Activated naive CD8-positive, alpha-beta T cell treated with anti-CD3 and anti-CD28 coated beads, Interleukin-2, amount 50 U/mL, for 24 hours (primary cell): ENCODE measurements around the gene LINC01488.
A peak's percentile ranks its signal among the peaks of the same experiment; 100 is the strongest.

Experiments used
- ATAC-seq: fragments of 150-1000 bp; cut with Tn5 transposase; one replicate; pipeline ENCODE4 v1.10.0; 2021
- DNase-seq: peaks from one replicate; pipeline ENCODE4 v3.0.0; 2021
- H3K27ac Mint-ChIP-seq: one replicate; pipeline ENCODE4 v1.8.0; 2021; ENCODE audit warnings: mild to moderate bottlenecking, mixed read lengths
- H3K27me3 Mint-ChIP-seq: one replicate; pipeline ENCODE4 v1.8.0; 2021; ENCODE audit warnings: mixed read lengths
- H3K36me3 Mint-ChIP-seq: one replicate; pipeline ENCODE4 v1.8.0; 2021; ENCODE audit warnings: low read depth, mixed read lengths
- H3K4me1 Mint-ChIP-seq: one replicate; pipeline ENCODE4 v1.8.0; 2021; ENCODE audit warnings: mixed read lengths
- H3K4me3 Mint-ChIP-seq: one replicate; pipeline ENCODE4 v1.8.0; 2021; ENCODE audit warnings: mild to moderate bottlenecking, moderate library complexity, mixed read lengths
- H3K9me3 Mint-ChIP-seq: one replicate; pipeline ENCODE4 v1.8.0; 2021; ENCODE audit warnings: mixed read lengths

Gene LINC01488

DNA sequence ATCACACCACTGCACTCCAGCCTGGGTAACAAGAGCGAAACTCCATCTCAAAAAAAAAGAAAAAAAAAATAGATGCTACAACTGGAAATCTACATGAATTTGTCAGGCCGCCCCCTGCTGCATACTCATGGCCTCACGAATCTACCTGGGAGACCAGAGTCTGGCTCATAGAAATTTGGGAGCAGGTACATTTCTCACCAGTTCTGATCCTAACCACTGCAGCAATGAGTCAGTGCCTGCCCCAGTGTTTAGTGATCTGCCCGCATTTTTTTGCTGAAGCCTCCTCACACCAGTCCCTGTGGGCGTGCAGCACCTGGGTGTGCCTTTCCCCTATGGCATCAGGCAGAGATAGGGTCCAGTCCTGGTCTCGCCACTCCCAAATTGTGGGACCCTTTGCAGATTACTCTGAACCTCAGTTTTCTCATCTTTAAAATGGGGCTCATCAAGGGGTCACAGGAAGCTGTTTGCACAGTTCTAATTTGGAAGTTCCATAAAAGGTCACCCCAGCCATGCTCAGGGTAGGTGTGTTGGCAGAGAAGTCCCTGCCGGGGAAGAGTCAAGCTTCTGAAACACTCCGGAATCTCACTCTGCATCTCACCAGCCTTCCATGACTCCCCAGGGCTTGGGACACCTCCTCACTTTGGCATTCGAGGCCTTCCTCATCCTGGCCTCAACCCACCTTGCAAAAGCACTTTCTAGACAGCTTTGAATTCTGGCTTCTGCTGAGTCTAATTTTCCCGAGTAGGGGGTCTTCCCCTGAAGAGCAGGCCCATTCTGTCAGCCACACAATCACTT, 39.3 kb upstream of the LINC01488 start:
- Mint-ChIP-seq H3K27me3 (peaks cover 29% of the 10 kb centered on the region), H3K27ac (no peak overlapping the region), H3K36me3 (no peaks in the 10 kb centered on the region), H3K4me3 (no peak overlapping the region), H3K4me1 (peaks cover 22% of the 10 kb centered on the region), H3K9me3 (no peaks in the 10 kb centered on the region)
- DNase-seq, result no peak
- ATAC-seq, result no peak

GRCh38 chr11:69442807-69443137, 38.7 kb upstream of the LINC01488 start:
- Mint-ChIP-seq H3K27me3 (peaks cover 24% of the 10 kb centered on the region), H3K4me3 (peak overlapping the region; percentile 32), H3K36me3 (no peaks in the 10 kb centered on the region), H3K27ac (no peak overlapping the region), H3K4me1 (peaks cover 22% of the 10 kb centered on the region), H3K9me3 (no peaks in the 10 kb centered on the region)
- DNase-seq (no peak), ATAC-seq (no peak)

GRCh38 chr11:69443138-69443967, 38.1 kb upstream of the LINC01488 start:
- Mint-ChIP-seq H3K27me3 (peaks cover 25% of the 10 kb centered on the region), H3K27ac (no peak overlapping the region), H3K4me1 (peaks cover 22% of the 10 kb centered on the region), H3K36me3 (no peaks in the 10 kb centered on the region), H3K4me3 (peak overlapping the region; percentile 54), H3K9me3 (no peaks in the 10 kb centered on the region)
- ATAC-seq, result peak; percentile 86
- DNase-seq, result peak; percentile 84

DNA sequence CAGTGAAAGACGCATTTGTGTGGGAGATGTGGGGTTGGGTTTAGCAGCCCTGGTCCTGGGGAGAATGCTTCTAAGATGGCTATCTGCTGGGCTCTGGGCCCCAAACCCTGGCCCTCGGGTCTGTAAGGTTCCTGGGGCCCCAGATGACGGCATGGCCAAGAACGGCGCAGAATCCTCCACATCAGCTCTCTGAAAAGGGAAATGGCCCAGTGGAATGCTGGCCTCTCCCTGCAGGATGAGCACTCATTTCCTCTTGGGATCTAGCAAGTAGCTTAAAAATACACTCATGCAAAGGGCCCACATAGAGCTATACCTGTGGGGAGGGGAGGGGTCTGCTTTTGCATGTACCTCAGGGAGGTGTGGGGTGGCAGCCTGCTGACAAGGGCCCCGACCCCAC, 37.5 kb upstream of the LINC01488 start:
- Mint-ChIP-seq H3K36me3 (no peaks in the 10 kb centered on the region), H3K4me1 (peaks cover 22% of the 10 kb centered on the region), H3K4me3 (peak overlapping the region; percentile 54), H3K27ac (no peak overlapping the region), H3K27me3 (peaks cover 25% of the 10 kb centered on the region), H3K9me3 (no peaks in the 10 kb centered on the region)
- DNase-seq, result no peak
- no peak for ATAC-seq

DNA sequence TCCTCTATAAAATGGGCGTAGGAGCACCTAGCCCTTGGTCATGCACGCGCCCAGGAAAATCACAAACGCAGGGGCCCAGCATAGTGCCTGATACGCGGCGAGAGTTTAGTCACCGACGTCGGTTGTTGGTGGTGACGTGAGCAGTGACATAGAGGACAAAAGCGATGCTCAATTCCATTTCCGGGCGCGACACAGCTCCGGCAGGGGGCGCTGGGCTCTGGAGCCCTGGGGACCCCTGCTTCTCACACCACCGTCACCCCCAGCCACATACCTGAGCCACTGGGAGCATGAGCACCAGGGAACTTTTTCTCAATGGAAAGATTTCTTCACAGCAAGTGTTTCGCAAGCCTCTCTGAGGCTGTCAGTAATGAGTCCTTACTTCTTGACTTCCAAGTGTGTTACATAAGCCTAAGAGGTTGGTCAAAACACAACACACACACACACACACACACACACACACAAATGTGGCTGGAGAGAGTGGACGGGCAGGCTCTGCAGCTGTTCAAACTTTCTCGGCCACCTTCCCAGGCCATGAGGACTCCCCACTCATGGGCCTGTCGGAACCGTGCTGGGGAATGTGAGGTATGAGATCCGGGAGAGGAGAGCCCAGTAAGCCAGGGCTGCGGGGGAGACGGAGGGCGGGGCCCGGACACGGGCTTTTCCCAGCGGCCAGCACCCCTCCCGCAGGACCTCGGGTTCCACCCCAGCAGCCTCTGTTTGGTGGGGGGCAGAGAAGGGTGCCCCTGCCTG, 36.9 kb upstream of the LINC01488 start:
- DNase-seq (peak; percentile 17), ATAC-seq (no peak)
- Mint-ChIP-seq H3K36me3 (no peaks in the 10 kb centered on the region), H3K4me1 (peaks cover 22% of the 10 kb centered on the region), H3K4me3 (no peak overlapping the region), H3K9me3 (no peaks in the 10 kb centered on the region), H3K27ac (no peak overlapping the region), H3K27me3 (peaks cover 27% of the 10 kb centered on the region)

DNA sequence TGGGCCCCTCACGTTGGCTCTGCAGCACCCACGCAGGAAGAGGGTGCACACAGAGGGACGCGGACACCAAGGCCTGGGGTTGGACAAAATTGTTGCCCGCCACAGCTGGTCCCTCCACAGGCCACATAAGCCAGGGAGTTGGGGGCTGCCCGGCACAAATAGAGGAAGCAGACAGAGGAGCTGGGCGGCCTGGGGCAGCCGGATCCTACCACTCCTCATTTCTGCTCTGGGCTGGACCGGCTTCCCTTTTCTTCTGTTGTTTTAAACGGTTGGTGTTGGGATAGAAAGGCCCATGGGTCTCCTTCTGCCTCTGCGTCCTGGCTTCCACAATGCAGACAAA, 36.4 kb upstream of the LINC01488 start:
- Mint-ChIP-seq H3K36me3 (no peaks in the 10 kb centered on the region), H3K4me1 (peaks cover 22% of the 10 kb centered on the region), H3K4me3 (no peak overlapping the region), H3K9me3 (no peaks in the 10 kb centered on the region), H3K27ac (no peak overlapping the region), H3K27me3 (peaks cover 27% of the 10 kb centered on the region)
- DNase-seq (no peak), ATAC-seq (no peak)

GRCh38 chr11:69446108-69446507, 35.4 kb upstream of the LINC01488 start:
- H3K4me1 Mint-ChIP-seq, result peaks cover 22% of the 10 kb centered on the region
- no peaks in the 10 kb centered on the region for H3K36me3 Mint-ChIP-seq
- ATAC-seq (no peak), DNase-seq (no peak)
- no peak overlapping the region for H3K27ac Mint-ChIP-seq
- H3K4me3 Mint-ChIP-seq, result no peak overlapping the region
- H3K27me3 Mint-ChIP-seq, result peaks cover 31% of the 10 kb centered on the region
- H3K9me3 Mint-ChIP-seq, result no peaks in the 10 kb centered on the region

GRCh38 chr11:69447786-69448185, 33.7 kb upstream of the LINC01488 start:
- peaks cover 15% of the 10 kb centered on the region for H3K4me1 Mint-ChIP-seq
- H3K4me3 Mint-ChIP-seq, result no peak overlapping the region
- H3K27ac Mint-ChIP-seq, result no peak overlapping the region
- H3K27me3 Mint-ChIP-seq, result peaks cover 34% of the 10 kb centered on the region
- no peaks in the 10 kb centered on the region for H3K36me3 Mint-ChIP-seq
- no peaks in the 10 kb centered on the region for H3K9me3 Mint-ChIP-seq
- no peak for DNase-seq
- ATAC-seq, result no peak

DNA sequence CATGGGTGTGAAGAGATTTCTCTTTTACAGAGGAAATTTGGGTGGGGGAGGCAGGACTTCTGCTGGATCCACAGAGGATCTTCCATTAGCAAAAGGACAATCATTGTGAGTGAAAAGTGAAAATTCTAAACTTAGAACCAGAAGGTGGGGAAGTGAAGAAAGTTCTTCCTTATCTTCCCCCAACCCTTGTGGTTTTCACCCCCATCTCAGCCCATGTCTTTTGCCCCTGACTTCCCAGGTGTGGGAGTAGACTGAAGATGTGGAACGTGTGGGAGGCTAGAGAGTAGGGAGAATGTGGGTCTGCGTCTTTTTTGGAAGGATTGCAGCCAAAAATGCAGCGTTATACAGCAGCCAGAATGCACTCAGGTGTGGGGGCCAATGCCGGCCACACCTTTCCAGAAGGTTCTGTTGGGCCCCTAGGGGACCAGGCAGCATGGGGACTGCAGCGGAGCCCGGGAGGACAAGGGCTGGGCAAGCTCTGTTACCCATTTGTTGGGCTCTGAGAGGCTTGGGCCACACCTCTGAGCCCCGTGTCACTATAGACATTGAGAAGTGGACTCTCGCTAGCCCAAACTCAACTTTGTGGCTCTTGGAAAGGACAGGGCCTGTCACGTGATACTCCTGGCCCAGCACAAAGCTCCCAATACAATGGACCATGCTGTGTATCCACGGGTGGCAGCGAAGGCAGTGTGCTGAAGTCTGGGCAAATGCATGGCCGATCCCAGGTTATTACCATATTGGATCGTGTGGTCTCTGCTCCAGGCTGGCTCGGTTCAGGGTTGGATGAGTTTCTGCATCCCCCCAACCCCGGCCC, 32.8 kb upstream of the LINC01488 start:
- H3K4me1 Mint-ChIP-seq, result peaks cover 10% of the 10 kb centered on the region
- peaks cover 34% of the 10 kb centered on the region for H3K27me3 Mint-ChIP-seq

GRCh38 chr11:69449320-69450063, 32.0 kb upstream of the LINC01488 start:
- DNase-seq (no peak), ATAC-seq (no peak)
- Mint-ChIP-seq H3K4me3 (no peak overlapping the region), H3K36me3 (no peaks in the 10 kb centered on the region), H3K9me3 (no peaks in the 10 kb centered on the region), H3K27me3 (peaks cover 33% of the 10 kb centered on the region), H3K4me1 (peaks cover 1% of the 10 kb centered on the region), H3K27ac (no peak overlapping the region)

More for the DNA sequence above, 32.8 kb upstream of the LINC01488 start:
- ATAC-seq (no peak), DNase-seq (no peak)
- Mint-ChIP-seq H3K27ac (no peak overlapping the region), H3K9me3 (no peaks in the 10 kb centered on the region), H3K36me3 (no peaks in the 10 kb centered on the region), H3K4me3 (no peak overlapping the region)

- Mint-ChIP-seq H3K9me3 (no peaks in the 10 kb centered on the region), H3K27me3 (peaks cover 29% of the 10 kb centered on the region), H3K27ac (no peak overlapping the region), H3K4me3 (no peak overlapping the region), H3K36me3 (no peaks in the 10 kb centered on the region), H3K4me1 (no peaks in the 10 kb centered on the region)
- DNase-seq (no peak), ATAC-seq (no peak)
Observed at GRCh38 chr11:69450064-69450856, 31.2 kb upstream of the LINC01488 start.

- no peak for ATAC-seq
- H3K9me3 Mint-ChIP-seq, result no peaks in the 10 kb centered on the region
- H3K36me3 Mint-ChIP-seq, result no peaks in the 10 kb centered on the region
- no peaks in the 10 kb centered on the region for H3K4me1 Mint-ChIP-seq
- no peak for DNase-seq
- H3K27me3 Mint-ChIP-seq, result peaks cover 25% of the 10 kb centered on the region
- no peak overlapping the region for H3K27ac Mint-ChIP-seq
- no peak overlapping the region for H3K4me3 Mint-ChIP-seq
Observed at GRCh38 chr11:69450857-69451220, 30.6 kb upstream of the LINC01488 start.

DNA sequence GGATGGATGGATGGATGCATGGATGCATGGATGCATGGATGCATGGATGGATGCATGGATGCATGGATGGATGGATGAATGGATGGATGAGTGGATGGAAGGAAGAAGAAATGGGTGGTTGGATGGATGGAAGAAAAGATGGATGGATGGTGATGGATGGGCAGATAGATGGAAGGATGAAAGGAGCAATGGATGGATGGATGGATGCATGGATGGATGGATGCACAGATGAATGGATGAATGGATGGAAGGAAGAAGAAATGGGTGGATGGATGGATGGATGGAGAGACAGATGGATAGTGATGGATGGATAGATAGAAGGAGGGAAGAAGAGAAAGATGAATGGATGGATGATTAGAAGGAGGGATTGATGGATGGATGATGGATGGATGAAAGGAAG, 30.2 kb upstream of the LINC01488 start:
- H3K9me3 Mint-ChIP-seq, result no peaks in the 10 kb centered on the region
- H3K27ac Mint-ChIP-seq, result no peak overlapping the region

More for the DNA sequence above, 30.2 kb upstream of the LINC01488 start:
- Mint-ChIP-seq H3K27me3 (peaks cover 24% of the 10 kb centered on the region), H3K4me3 (no peak overlapping the region), H3K36me3 (no peaks in the 10 kb centered on the region), H3K4me1 (no peaks in the 10 kb centered on the region)
- DNase-seq (no peak), ATAC-seq (no peak)
